ENCODE measurements around the gene PCSK5.

The PCSK5 gene

GRCh38 chr9:76290555-76290954 lies 400.1 kb downstream of the PCSK5 start:
- H3K4me3 ChIP-seq (ENCODE audit: low read depth, low read length): no peak overlapping the region
- DNase-seq (ENCODE audit: low read depth): no peak
- no peak for TF ChIP-seq CTCF (conservative IDR thresholded peaks at IDR 0.05; ENCODE audit: low read depth, low read length)

GRCh38 chr9:76292246-76292645 lies 401.8 kb downstream of the PCSK5 start:
- no peak for TF ChIP-seq CTCF (conservative IDR thresholded peaks at IDR 0.05; ENCODE audit: low read depth, low read length)
- DNase-seq (ENCODE audit: low read depth): peak; percentile 24
- H3K4me3 ChIP-seq (ENCODE audit: low read depth, low read length): no peak overlapping the region

GRCh38 chr9:76292658-76293057 lies 402.2 kb downstream of the PCSK5 start:
- DNase-seq (ENCODE audit: low read depth): no peak
- no peak overlapping the region for H3K4me3 ChIP-seq (ENCODE audit: low read depth, low read length)
- TF ChIP-seq CTCF (conservative IDR thresholded peaks at IDR 0.05; ENCODE audit: low read depth, low read length): no peak

- TF ChIP-seq CTCF (conservative IDR thresholded peaks at IDR 0.05; ENCODE audit: low read depth, low read length): no peak
- no peak for DNase-seq (ENCODE audit: low read depth)
- no peak overlapping the region for H3K4me3 ChIP-seq (ENCODE audit: low read depth, low read length)
Observed at GRCh38 chr9:76294301-76294700, 403.8 kb downstream of the PCSK5 start.

GRCh38 chr9:76296561-76297310 lies 406.3 kb downstream of the PCSK5 start:
- DNase-seq (ENCODE audit: low read depth): no peak
- TF ChIP-seq CTCF (conservative IDR thresholded peaks at IDR 0.05; ENCODE audit: low read depth, low read length): no peak
- no peak overlapping the region for H3K4me3 ChIP-seq (ENCODE audit: low read depth, low read length)

- no peak for TF ChIP-seq CTCF (conservative IDR thresholded peaks at IDR 0.05; ENCODE audit: low read depth, low read length)
- peak overlapping the region; percentile 33 for H3K4me3 ChIP-seq (ENCODE audit: low read depth, low read length)
- DNase-seq (ENCODE audit: low read depth): peak; percentile 75
Observed at GRCh38 chr9:76297721-76298239, 407.3 kb downstream of the PCSK5 start.

Measured in choroid plexus epithelial cell (primary cell).